GM21717 (cell line): ENCODE data around the gene PEX7.
A peak's percentile ranks its signal among the peaks of the same experiment; 100 is the strongest.
"Not testable (repeated sequence)": the region's sequence is repeated elsewhere in the genome, so short reads cannot be mapped to it uniquely, and the experiment has no call there.

Experiments used
- ATAC-seq: cut with Tn5 transposase; IDR thresholded peaks from one replicate; pipeline ENCODE4 v1.9.1; 2021; ENCODE audit warnings: mild to moderate bottlenecking, moderate library complexity; ENCODE audit not compliant: unreplicated experiment

The PEX7 gene, protein sequence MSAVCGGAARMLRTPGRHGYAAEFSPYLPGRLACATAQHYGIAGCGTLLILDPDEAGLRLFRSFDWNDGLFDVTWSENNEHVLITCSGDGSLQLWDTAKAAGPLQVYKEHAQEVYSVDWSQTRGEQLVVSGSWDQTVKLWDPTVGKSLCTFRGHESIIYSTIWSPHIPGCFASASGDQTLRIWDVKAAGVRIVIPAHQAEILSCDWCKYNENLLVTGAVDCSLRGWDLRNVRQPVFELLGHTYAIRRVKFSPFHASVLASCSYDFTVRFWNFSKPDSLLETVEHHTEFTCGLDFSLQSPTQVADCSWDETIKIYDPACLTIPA

DNA sequence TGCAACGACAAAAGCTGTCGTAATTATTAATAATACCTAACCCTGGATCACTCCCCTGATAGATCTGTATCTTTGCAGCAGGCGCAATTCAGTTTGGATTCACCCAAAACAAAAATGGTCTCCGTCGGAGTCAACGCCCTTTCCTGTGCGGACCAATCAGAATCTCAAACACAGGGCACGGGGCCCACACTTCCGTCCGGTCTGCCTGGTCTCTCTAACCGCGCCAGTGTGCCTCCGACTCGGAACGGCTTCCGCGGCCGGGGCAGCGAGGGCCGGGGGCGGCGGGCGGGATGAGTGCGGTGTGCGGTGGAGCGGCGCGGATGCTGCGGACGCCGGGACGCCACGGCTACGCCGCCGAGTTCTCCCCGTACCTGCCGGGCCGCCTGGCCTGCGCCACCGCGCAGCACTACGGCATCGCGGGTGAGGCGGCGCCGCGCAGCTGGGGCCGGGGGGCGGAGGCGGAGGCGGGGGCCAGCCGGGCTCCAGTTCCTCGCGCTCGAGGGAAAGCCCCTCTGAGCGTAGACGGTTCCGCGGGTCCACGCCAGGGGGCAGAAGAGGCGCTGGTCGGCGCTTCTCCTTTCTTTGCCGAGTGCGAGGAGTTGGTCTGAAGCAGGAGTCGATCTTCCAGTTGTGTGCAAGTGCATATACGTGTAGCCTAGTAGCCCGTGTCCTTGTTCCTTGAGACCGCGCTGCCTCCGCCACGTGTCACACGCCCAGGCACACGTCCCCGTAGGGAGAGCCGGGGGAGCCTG is at the start of gene PEX7:
TSS of gene PEX7 (plus strand) at position 217 of the 752 bp plus-strand sequence. CDS start at position 291, 74 bp downstream.
- ATAC-seq = peak; percentile 97

DNA sequence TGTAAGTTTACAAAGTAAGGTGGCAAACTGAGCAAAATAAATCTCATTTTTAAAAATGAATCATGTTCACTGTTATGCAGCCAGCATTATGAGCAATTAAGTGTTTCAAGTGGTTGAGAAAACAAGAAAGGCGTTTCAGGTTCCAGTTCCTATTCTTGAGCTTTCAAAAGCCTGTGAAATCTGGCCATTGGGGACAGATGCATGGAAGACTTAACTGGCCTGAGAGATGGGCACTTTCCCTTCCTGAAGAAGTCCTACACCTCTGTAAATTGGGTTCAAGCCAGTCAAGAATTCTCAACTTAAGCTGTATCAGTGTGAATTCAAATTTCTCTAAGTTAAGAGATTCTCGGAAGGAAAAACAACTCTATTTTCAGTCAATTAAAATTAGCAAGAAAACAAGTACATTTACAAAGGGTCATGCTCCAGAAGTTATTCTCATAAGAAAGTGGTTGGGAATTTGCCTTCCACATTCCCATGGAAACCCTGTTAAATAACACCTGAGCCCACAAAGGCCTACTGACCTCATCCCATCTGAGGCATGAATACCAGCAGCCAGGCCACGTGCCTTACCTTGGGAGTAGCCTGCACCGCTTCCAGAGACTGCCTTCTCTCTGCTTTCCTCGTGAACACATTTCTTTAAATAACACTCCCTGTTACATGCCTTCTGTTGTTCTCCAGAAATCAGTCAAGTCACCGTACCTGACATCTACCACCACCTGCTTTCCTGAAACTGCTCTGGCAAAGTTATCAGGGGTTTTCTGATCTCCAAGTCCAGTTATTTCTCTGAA is 49.5 kb upstream of the PEX7 start:
- ATAC-seq = peak; percentile 68

DNA sequence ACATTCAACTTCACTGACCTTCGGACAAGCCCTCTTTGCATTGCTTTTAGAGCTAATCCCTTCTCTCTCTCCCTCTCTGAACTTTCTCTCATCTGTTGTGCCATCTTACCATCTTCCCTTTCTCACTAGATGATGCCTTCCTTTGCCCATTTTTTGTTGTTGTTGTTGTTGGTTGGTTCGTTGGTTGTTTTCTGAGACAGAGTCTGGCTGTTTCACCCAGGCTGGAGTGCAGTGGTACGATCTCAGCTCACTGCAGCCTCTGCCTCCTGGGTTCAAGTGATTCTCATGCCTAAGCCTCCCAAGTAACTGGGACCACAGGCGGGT is 49.0 kb upstream of the PEX7 start:
- no peak for ATAC-seq

DNA sequence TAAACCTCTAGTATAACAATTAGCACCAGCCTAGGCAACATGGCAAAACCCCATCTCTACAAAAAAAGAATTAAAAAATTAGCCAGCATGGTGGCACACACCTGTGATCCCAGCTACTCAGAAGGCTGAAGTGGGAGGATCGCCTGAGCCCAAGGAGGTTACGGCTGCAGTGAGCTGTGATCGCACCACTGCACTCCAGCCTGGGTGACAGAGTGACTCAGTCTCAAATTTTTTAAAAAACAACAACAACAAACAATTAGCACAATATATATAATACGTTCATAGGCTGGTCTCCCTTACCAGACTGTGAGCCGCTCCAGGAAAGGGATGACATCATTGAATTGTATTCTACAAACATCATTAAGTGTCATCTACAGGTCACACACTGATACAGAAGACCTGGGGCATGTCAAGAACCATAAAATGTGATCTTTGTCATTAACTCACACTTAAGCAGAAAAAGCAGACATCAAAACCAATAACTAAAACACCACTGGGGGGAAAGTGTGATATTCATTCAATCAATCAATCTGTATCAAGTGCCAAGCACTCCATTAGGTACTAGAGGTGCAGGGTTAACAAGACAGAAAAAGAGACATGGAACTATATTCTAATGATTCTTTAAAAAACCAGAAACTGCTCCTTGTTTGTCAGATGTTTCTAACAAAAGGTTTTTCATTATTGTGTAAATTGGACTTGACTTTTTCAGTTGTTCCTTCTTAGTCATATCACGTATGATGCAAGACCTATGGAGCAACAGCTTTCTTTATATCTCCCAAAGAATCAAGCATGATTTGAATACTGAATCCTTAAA is 48.0 kb upstream of the PEX7 start:
- no peak for ATAC-seq

DNA sequence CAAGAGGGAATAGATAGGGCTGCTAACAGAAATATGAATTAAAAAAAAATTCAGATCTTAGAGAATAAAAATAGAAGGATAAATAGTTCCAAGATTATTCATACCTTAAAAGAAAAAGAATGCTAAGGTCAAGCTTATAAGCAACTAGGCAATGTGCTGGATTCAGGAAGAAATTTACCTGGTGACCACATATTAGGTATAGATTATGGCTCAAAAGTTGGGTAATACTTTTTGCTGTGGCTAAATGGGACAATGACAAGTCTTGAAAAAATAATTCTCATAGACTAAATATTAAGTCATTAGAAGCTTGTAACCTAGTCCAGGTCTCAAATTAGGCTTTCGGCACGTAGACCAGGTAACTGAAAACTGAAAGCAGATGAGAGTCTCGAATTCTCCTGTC is 47.3 kb upstream of the PEX7 start:
- no peak for ATAC-seq

DNA sequence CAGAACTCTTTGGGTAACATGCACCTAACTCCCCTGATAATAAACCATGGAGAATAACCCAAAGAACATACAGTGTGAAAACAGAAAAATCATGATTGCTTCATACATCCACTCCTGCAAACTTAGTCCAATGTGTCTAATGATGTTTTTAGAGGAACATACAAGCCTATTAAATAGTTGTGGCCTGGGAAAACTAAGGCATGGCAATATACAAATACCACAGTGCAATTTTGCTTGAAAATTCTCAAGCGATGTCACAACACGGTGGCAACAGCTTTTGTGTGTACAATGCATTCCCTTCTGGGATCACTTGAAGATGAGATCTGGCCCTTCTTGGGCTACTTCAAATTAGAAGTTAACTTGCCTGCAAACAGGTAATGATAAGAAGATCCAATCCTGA is 46.8 kb upstream of the PEX7 start:
- ATAC-seq = no peak

DNA sequence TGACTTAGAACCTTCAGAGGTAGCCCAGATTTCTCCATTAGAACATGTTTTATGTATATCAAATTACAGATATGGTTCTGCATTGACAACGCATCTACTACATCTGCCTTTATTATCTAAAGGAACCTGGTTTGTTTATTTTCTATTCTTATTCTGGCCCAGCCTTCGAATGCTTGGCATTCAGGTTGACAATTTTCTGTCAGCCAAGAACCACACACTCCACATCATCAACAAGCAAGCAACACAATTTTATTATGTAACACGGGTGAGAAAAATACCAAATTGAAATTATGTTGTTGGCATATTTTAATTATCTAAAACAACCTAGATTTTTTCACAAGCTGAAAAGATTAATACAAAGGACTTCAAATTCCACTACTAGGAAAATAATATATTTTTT is 44.7 kb upstream of the PEX7 start:
- ATAC-seq = no peak

DNA sequence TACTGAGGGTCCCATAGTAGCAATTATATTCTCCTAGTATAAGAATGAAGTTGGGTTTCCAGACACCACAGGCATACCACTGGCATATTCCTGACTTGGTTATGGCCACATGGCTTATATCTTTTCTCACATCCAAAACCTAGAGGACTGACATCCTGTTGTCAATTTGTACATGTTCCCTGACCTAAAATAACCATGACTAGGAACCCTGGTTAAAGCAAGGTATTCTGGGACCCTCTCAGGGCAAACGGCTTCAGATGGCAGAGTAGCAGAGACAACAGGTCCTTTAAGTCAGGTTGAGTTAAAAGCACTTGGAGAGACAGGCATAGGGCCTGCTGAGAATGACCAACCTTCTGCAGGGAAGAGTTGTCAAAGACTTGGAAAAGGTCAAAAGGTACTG is 42.7 kb upstream of the PEX7 start:
- ATAC-seq = no peak

DNA sequence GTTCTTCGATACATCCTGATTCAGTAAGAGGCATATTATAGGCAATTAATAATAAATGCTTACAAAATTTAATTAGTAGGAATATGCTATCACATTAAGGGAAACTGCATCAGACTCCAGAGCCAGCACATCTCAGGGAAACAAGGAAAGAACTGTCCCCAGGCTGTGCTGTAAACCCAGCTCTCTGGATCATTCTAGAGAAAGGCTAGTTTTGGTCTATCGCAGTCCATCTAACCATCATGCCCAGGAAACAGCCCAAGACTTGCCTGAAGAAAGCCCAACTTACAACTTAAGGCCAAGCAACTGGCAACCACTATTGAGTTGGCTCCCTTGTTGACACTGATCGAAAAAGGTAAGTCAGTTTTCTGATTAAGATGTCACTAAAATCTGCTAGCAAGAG is 41.4 kb upstream of the PEX7 start:
- ATAC-seq = no peak

DNA sequence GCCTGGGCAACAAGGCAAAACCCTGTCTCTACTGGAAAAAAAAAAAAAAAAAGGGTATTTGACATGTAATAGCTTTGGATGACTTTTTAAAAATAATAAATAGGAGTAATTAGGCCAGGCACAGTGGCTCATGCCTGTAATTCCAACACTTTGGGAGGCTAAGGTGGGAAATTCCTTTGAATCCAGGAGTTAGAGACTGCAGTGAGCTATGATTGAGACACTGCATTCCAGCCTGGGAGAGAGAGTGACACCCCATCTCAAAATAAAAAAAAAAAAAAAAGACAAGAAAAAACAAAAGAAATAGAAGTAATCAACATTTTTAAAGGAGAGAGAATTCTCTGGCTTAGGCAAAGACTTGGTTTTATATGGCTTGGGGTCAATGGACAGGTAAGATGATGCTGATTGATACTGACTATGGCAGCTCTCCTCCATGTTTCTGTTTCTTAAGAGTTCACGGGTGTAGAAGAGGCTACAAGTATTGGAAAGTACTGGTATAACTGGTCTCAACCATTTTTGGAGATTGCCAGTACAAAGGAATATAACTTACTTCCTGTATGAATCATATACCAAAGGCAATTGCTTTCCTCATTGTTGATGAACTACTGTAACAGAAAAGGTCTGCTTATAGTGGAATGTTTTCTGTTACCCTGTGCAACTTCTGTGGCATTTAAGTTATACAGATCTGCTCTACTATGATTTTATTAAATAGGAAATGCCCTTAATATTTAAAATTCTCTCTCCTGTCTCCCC is 40.2 kb upstream of the PEX7 start:
- ATAC-seq = no peak

DNA sequence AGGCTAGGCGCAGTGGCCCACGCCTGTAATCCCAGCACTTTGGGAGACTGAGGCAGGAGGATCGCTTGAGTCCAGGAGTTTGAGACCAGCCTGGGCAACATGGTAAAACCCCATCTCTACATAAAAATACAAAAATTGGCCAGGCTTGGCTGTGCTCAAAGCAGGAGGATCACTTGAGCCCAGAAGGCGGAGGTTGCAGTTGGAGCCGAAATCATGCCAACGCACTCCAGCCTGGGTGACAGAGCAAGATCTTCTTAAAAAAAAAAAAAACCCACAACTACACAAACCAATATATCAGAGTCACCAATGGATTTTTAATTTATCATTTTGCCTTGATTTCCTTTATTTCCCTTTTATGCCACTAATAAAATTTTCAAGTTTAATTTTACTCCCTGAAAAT is 39.4 kb upstream of the PEX7 start:
- ATAC-seq = no peak

DNA sequence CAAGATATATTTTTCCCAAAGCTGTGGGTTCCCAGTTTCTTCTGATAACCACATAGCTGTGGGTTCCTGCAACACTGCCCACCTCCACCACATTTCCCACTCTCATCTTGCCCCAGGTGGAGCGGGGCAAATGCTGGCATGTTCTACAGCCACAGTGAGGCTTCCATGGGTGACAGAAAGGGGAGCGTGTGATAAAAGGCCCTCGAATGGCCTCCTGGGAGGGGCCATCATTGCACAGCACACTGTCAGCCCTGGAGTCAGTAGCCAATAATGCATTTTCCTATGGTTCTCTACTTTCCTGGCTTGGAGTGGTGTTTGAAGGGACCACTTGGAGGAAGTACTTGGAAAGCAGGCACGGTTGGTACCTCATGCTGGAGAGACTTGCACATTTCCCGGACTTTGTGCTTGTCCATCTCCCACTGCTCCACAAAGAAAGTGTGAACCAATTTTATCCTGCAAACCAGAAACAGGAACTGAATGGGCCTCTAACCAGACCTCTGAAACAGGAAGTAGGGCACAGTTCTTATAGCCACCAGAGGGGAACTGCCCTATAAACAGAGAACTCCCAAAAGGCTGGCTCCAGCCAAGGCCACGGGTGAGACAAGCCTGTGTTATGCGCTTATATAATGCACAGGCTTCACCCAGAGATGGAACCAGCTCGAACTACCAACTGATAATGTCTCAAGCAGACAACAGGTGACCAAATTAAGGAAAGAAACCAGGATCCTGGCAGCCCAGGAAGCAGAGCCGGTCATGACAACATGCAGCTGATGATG is 38.7 kb upstream of the PEX7 start:
- ATAC-seq = peak; percentile 66

DNA sequence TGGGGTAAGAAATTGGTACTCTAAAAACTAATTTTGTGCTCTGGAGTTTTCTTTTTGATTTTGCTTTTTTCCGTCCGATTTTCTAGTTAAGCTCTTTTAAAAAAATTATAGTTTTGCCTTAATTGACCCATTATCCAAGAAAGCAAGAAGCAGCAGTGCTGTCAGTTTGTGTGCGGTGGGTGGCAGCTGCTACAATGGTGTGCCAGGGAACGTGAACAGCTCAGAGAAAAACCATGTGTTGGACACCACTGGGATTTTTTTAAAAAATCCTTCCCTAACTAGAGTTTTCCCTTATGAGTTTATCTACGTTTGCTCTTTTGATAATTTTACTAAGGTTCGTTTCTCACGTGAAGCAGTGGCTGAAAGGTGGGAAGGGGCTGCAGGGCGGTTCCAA is 38.1 kb upstream of the PEX7 start:
- ATAC-seq = no peak

DNA sequence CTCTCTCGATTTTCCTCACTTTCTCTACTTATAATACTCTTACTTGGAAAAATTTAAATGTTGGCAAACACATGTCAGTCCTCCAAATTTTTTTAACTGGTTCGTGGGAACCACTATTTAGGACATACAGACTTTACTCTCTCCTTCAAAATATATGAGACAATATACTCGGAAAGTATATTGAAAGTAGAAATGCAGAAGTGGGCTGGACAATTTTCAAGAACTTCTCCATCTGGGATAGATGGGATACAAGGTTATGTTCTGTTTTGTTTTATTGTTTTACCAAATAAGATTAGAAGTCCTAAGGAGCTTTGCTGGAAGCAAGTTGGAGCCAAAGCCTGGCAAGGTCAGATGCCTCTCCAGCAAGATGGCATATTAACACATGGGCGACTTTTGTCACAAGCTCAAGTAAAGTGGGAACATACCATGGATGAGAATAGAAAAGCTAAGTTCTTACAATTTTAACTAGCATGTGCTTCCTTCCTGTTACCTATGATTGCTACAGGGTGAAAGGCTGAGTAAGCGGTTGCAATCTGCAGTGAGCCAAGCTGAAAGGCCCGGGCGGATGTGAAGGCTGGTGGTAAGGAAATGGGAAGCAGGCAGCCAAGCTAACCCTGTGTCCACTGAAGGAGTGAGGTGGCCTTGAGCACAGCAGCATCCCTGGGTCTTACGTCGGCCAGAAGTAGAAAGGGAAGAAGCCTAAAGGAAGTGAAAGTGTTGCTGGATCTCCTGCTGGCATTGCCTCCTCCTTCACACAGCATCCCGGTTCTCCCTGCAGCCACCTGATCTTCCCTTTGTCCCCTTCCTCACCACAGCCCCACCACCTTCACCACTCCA is 37.3 kb upstream of the PEX7 start:
- peak; percentile 42 for ATAC-seq

DNA sequence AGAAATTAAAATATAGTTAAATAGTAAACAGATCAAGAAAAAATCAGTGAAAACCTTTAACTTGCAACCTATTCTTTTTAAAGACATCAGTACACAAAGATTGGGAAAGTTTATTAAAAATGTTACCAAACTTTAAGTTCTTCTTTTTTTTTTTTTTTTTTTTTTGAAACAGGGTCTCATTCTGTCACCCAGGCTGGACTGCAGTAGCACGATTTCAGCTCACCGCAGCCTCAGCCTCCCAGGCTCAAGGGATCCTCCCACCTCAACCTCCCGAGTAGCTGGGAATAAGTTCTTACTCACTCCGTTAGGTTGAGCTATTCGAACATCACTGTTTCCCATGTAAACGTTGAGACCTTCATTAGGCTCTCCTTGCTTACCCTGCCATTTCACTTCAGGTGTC is 35.7 kb upstream of the PEX7 start:
- no peak for ATAC-seq

DNA sequence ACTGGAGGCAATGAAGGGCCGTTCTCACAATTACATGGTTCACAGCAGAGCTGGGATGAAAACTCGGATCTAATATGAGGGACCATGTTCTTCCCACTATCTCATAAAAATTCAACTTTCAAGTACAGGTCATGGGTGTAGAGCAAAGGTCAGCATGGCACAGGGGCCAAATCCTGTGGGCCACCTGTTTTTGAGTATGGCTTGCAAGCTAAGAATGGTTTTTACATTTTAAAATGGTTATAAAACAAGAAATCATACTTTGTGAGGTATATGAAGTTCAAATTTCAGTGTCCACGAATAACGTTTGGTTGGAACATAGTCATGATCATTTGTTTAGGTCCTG is 34.7 kb upstream of the PEX7 start:
- no peak for ATAC-seq

DNA sequence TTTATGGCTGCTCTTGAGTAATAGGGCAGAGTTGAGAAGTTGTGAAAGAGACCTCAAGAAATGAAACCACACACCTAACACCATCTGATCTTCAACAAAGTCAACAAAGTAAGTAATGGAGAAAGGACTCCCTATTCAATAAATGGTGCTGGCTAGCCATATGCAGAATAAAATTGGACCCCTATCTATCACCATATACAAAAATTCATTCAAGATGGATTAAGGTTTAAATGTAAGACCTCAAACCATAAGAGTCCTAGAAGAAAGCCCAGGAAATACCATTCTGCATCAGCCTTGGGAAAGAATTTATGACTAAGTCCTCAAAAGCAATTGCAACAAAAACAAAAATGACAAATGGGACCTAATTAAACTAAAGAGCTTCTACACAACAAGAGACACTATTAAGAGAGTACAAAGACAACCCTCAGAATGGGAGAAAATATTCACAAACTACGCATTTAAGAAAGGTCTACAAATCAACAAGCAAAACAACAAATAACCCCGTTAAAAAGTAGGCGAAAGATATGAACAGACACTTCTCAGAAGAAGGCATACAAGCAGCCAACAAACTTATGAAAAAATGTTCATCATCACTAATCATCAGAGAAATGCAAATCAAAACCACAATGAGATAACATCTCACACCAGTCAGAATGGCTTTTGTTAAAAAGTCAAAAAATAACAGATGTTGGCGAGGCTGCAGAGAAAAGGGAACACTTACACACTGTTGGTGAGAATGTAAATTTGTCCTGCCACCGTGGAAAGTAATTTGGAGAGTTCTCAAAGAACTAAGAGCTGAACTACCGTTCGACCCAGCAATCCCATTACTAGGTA is 34.1 kb upstream of the PEX7 start:
- ATAC-seq = no peak

DNA sequence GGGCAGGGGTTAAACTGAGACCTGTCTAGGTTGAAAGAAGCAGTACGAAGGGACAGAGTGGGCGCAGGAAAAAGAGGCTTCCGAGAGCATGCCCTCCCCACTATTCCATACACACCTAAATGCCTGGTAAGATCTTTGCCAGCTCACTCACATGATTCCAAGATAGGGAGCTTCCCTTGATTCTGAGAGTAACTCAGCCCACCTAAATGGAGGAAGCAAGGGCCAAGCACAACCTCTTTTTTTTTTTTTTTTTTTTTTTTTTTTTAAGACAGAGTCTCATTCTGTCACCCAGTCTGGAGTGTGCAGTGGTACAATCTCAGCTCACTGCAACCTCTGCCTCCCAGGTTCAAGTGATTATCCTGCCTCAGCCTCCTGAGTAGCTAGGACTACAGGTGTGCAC is 33.0 kb upstream of the PEX7 start:
- not testable (repeated sequence) for ATAC-seq
